Measurements from ENCODE around the gene KIRREL1.
"Not testable (repeated sequence)": the region's sequence is repeated elsewhere in the genome, so short reads cannot be mapped to it uniquely, and the experiment has no call there.

KIRREL1 gene

DNA sequence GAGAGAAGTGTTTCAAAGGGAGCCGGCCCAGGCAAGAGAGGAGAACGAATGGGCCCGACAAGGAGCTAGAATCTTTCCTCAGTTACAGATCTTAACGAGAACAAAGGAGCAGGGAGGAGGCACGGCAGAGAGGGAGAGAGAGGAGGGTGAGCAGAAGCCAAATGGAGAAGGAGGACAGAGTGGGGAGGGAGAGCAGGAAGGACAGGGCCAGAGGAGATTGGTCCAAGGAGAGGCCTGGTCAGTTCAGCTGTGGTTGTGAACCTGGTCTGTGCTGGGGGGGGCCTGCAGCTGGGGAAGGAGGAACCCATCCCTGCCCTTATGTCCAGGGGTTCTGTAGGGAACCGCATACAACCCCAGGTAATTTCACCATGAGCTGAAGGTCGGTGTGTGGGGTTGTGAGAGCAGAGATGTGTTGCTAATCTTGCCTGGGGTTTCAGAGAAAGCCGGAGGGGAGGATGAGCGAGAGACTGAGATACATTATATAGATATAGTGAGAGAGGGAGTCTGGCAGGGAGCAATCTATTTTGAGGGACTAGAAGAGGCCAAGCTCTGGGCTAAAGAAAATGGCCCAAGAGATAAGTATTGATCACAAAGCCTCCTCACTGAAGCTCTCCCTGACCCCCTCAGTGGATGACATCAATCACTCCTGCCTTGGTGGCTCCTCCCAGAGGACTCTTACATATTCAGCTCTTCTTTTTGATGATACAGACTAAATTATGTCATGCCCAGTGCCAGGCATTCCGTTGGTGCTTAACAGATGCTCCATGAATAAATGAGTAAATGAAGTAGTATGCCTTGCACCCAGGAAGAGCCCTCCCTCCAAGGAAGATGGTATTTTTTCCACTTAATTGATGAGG is 123.1 kb downstream of the KIRREL1 start:
- intact Hi-C loops (cut with DNase I), result no loop called here
- no peak for DNase-seq

DNA sequence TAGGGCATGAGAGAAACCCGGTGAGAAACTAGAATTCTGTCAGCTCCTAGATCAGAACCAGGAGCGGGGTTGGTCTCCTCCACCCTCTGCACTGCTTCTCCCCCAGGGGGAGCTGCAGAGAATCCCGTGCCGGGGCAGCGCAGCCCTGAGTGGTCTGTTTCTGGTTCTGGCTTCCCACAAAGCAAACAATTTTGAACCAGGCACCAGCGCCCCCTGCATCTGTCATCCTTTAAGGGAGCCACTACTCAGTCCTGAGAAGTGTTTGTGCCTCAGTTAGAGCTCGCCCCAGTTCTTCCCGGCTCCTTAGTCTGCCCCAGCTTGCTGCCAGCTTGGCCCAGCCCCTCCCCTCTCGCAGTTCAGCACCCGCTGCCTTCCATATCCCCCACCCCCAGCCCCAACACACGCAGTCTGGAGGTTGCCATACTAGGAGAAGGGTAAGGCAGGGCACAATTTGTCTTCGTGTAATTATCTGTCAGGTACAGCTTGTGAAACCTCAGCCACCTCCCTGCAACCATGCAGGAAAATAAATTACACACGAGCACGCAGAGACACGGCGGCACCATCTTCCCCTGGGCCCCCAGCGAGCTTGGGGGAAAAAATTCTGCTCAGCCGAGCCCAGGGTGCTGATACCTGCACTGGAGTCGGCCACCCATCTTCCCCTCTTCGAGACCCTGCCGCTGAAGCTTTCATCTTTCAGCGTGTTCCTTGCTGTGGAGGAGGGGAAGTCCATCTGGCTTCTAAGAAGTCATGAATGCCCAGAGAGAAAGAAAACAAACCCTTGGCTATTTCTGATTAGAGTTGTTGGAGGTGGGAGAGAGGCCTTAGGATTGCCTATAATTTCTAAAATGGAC is 124.6 kb downstream of the KIRREL1 start:
- peak in 41 of 42 donors; percentile 15 to 72 (median 45) for DNase-seq
- intact Hi-C loops (cut with DNase I), result no loop called here

DNA sequence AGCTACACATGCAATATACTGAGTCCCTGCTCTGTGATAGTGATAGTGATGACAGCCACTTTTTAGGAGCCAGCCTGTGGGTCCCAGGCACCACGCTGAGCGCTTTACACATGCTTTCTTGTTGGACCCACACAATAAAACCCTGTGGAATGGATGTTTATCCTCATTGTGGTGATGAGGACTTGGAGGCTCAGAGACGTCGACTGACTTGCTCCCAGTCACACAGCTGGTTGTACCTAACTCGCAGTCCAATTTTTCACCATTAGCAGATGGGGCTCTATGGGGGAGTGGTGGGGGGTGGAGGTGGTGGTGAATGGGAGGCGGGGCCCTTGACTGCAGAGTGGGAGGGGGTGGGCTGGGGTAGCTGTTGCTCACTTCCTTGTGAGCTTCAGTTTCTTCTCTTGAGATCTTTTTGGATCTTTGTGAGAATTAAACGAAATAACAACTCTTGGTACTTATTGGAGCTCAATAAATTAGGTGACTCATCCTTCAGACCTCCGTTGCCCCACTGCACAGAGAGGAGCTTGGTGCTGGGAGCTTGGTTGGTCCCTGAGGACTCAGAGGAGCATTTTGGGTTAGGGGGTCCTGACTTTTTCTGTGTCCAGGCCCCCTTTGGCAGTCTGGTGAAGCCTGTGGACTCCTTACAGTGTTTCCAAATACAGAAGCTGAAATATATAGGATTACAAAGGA is 125.4 kb downstream of the KIRREL1 start:
- DNase-seq, result no peak
- intact Hi-C loops (cut with DNase I), result no loop called here

DNA sequence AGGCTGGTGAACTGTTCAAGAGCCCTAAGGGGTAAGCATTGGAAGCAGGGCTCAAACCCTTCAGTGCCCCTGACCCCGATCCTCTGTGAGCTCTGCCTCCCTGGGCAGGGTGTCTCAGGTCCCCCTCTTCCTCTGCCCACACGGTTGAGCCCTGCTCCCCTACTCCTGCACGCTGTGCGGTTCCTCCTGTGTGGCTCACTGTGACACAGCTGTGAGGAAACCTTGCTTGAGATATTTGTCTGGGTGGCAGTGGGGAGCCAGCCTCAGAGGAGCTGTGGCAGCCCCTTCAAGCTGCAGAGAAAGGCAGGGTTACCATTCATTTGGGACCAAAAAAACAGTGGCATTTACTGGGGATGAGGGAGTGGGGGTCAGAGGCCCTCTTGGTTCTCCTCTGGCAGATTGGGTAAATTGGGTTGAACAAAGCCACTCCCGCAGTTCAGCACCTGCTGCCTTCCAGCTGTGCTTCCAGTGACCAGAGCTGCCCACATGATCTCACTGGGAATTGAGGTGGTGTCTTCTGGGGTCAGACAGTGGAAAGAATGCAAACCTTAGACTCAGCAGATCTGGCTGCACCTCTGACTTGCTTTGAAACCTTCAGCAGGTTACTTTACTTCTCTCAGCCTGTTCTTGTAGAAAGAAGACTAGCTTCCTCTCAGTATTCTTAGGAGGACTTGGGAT is 126.7 kb downstream of the KIRREL1 start:
- intact Hi-C loops (cut with DNase I), result loop anchor here (5.0 to 10.0 kb wide), 2 partner anchors 153 to 535 kb away; no protein-coding TSS in a partner anchor
- no peak for DNase-seq

DNA sequence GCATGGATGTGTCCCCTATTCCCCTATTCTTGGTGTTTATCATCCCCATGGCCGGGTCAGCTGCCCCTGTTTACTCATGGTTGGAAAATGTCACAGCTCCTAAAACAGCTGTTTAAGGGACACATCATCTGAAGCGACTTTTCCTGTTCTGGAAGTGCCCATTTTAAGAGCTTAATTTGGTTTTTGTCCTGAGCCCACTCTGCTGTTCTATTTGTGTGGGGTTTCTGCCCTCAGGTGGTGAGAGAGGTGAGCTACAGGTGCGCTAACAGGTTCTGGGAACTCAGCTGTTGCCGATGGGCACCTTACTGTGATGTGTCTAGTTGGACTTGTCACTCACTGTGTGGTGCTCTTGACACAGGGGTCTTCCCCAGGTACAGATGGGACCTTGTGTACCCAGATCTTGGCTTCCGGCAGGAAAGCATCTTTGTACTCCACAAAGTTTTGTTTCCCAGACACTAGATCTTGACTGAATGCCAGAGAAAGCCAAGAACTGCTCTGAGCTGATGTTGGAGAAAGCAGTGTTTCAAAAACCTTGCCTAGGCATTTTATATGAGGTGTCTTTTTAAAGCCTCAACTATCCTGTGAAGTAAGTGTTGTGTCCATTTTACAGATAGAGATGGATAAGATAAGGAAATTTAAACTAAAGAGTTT is 128.3 kb downstream of the KIRREL1 start:
- intact Hi-C loops (cut with DNase I), result loop anchor here (5.0 to 10.0 kb wide), 2 partner anchors 154 to 537 kb away; no protein-coding TSS in a partner anchor
- DNase-seq, result peak in 32 of 42 donors; percentile 4 to 73 (median 42)

DNA sequence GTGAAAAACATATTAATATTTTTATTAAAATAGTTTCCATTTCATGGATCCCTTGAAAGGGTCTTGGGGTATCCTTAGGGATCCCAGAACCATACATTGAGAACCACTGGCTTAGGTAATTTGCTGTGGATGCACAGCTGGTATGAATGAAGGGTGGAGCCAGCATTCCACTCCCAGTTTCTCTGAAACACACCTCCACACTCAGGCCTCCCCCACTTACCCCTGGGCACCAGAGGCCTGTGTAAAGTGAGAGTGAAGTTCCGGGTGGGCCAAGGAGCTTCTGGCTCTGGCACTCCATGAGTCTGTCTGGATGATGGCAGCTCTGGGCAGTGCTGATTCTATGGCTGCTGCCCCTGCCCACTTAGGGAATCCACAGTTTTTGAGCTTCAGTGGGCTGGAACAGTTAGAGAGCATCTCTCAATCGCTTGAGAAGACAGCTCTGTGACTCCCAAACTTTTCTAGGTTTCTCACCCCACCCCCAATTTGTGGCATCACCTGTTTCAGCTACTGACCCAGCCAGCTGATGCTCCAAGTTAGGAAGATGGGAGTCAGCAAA is 129.5 kb downstream of the KIRREL1 start:
- no peak for DNase-seq
- intact Hi-C loops (cut with DNase I), result loop anchor here (5.0 to 10.0 kb wide), 2 partner anchors 156 to 538 kb away; no protein-coding TSS in a partner anchor

DNA sequence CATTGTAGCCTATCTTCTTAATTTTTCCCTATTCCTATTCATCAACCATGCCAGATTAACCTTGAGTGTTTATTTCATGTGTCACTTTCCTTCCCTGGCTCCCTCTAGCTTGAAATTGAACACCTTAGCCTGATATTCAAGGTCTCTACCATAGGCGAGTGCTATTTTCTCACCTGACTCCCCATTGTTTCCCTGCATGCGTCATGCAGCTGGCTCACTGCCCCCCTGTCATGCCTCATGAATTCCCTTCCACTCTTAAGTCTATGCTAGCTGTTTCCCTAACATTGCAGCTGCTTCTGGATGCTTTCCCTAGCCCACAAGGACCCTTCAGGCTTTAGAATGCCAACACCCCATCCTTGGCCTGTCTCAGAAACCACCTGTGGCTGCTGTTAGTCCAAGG is 130.6 kb downstream of the KIRREL1 start:
- DNase-seq, result no peak
- intact Hi-C loops (cut with DNase I), result loop anchor here (5.0 to 10.0 kb wide), 2 partner anchors 157 to 539 kb away; no protein-coding TSS in a partner anchor

DNA sequence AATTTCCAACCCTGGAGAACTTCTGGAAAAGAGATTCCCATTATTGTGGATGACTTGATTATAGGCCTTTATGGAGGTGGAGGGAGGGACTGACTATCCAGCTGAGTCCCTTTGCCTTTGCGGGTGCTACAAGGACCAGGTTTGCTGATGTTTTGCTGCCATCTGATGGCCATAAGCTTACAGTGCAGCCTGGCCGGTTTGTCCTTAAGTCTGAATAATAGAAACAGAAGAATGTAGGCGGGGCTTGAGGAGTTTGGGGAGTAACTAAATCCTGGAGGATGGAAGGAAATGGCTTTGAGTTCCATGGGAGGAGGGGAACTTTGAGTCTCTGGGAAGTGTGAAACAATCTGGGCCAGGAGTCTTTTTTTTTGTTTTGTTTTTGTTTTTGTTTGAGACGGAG is 131.6 kb downstream of the KIRREL1 start:
- intact Hi-C loops (cut with DNase I), result loop anchor here (5.0 to 10.0 kb wide), 2 partner anchors 158 to 540 kb away; no protein-coding TSS in a partner anchor

DNA sequence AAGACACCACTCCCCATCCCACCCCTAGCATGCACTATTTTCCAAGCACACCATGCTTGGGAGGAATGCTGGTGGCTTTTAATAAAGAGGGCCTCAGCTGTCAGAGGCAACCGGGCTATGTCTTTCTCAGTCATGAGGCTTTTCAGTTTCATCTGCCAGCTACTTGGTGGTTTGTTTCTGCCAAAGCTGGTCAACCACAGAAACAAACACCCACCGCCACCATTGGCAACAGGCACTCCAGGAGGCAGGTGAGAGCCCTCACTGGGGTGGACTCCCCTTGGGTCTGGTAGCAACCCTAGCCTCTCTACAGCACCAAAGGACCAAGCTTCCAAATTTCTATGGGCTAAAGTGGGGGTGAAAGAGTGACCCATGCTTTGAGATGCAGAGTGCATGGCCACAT is 133.0 kb downstream of the KIRREL1 start:
- DNase-seq, result no peak
- intact Hi-C loops (cut with DNase I), result loop anchor here (10.0 kb wide), 1 partner anchor 542 kb away; no protein-coding TSS in a partner anchor

More for the DNA sequence above, 131.6 kb downstream of the KIRREL1 start:
- DNase-seq, result peak; percentile 49 to 93 (median 84)

DNA sequence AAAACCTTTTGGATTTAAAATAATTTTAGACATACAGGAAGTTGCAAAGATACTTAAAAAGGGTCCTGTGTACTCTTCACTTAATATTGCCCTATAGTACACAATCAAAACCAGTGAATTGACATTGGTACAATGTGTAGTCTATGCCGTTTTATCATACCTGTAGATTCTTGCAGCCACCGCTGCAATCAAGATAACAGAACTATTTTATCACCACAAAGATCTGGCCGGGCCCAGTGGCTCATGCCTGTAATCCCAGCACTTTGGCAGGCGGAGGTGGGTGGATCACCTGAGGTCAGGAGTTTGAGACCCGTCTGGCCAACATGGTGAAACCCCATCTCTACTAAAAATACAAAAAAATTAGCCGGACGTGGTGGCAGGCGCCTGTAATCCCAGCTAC is 135.1 kb downstream of the KIRREL1 start:
- intact Hi-C loops (cut with DNase I), result loop anchor here (10.0 kb wide), 1 partner anchor 544 kb away; no protein-coding TSS in a partner anchor
- not testable (repeated sequence) for DNase-seq

DNA sequence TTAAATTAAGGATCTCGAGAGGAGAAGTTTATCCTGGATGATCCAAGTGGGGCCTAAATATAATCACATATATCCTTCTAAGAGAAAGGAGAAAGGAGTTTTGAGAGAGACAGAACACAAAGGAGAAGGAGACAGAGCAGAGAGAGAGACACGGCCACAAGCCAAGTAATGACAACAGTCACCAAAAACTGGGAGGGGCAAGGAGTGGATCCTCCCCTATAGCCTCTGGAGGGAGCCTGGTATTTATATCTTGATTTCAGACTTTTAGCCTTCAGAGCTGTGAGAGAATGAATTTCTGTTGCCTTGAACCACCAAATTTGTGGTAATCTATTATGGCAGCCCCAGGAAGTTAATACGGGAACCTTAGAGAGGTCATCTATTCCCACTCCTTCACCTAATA is 137.8 kb downstream of the KIRREL1 start:
- DNase-seq, result no peak
- intact Hi-C loops (cut with DNase I), result no loop called here

DNA sequence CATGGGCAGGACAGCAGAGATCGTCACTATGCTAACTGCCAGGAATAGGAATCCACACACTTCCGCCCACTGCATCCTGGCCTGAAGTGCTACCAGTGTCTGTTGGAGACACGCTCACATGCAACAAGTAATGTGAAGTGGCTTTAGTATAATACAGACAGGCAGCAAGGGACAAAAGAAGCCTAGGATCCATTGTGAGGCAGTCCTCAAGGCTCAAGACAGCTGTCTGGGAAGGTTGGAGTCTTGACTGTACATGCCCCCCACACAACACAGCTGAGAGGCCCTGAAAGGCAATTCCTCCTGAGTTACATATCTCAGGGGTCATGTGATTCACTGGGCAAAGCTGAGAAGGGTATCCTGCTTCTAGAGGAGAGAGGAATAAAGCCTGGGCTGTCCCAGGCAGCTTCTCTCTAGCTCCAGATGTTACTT is 147.3 kb downstream of the KIRREL1 start:
- intact Hi-C loops (cut with DNase I), result no loop called here
- no peak for DNase-seq

DNA sequence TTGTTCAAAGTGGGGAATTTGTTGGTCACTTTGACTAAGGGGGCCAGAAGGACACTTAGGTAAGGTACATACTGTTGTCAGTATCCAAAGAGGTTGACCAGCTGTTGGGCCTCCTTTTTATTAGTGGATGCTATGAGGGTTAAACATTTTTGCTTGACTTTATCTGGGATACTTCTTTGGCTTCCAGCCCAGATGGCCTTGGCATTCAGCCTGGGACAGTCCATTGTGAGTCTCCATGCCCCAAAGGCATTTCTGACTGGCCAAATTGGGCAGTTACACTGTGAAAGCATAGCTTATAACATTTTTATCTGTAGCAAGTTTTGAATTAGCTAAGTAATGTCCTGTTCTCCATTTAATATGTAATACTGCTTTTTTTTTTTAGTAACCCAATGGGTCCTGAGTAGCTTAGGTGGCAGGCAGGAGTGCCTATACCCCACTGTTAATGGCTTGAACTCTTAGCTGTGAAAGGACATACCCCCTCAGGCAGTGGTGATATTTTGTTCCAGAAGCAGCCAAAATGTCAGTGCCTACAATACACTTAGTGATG is 151.8 kb downstream of the KIRREL1 start:
- peak in 31 of 42 donors; percentile 5 to 65 (median 39) for DNase-seq
- intact Hi-C loops (cut with DNase I), result no loop called here

DNA sequence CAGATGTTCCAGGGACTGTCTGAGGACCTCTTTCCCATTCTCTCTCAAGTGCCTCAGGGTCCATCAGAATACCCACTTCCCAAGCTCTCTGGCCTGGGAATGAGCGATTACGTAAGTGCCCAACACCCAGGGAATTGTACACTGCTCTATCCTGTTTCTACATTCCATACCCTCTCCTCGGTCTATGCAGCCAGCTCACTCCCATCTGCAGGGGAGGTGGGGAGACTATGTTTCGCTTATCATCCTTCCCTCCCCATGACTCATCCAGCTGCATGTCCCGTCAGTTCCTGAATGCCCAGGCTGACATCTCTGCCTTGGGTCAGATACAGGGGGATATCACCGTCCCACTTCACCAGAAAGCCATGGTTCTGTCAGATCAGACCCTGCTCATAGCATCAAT is 152.7 kb downstream of the KIRREL1 start:
- no peak for DNase-seq
- intact Hi-C loops (cut with DNase I), result no loop called here

DNA sequence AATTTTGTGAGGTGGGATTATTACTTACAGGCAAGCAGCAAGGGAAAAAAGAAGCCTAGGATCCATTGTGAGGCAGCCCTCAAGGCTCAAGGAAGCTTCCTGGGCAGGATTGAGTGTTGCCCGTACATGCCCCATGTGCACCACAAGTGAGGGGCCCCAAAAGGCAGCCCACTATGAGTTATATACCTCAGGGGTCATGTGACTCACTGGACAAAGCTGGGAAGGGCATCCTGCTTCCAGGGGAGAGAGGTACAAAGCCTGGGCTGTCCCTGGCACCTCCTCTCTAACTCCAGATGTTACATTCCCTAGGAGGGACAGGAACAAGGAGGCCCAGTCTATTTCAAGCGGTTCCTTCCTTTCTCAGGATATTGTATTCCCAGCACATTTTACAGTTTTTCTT is 153.3 kb downstream of the KIRREL1 start:
- intact Hi-C loops (cut with DNase I), result no loop called here

DNA sequence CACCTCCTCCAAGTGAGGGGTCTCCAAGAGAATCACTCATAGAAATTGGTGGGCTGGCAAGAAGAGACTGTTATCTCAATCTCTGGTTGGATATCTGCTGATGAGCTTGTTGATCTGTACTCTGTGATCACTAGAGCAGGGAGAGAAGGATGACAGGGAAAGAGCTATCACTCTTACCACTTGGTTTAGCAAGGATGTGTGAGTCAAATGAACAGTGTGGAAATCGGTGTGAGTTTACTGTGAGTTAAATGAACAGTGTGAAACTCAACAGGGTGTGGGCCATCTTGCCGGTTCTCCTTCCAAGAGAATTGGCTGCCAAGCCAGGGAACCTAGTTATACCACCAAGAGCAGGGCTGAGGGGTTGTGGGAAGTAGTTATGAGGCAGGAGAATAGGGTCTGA is 154.0 kb downstream of the KIRREL1 start:
- intact Hi-C loops (cut with DNase I), result no loop called here

More for the DNA sequence above, 153.3 kb downstream of the KIRREL1 start:
- DNase-seq, result no peak

DNA sequence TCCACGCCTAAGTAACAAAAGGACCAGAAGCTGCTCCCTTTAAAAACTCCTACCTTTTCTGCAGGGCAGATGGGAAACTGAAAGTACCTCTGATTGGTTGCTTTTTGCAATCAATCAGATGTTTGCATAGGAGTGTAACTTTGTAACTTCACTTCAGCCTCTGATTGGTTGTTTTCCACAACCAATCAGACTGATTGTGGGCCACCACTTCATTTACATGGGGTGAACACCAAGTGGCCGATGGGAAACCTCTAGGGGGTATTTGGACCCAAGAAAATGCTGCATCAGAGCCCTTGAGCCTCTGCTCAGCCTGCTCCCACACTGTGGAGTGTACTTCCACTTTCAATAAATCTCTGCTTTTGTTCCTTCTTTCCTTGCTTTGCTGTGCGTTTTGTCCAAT is 154.4 kb downstream of the KIRREL1 start:
- intact Hi-C loops (cut with DNase I), result no loop called here
- no peak for DNase-seq

More for the DNA sequence above, 154.0 kb downstream of the KIRREL1 start:
- no peak for DNase-seq
